ENCODE results near the gene DSEL.

The DSEL gene

DNA sequence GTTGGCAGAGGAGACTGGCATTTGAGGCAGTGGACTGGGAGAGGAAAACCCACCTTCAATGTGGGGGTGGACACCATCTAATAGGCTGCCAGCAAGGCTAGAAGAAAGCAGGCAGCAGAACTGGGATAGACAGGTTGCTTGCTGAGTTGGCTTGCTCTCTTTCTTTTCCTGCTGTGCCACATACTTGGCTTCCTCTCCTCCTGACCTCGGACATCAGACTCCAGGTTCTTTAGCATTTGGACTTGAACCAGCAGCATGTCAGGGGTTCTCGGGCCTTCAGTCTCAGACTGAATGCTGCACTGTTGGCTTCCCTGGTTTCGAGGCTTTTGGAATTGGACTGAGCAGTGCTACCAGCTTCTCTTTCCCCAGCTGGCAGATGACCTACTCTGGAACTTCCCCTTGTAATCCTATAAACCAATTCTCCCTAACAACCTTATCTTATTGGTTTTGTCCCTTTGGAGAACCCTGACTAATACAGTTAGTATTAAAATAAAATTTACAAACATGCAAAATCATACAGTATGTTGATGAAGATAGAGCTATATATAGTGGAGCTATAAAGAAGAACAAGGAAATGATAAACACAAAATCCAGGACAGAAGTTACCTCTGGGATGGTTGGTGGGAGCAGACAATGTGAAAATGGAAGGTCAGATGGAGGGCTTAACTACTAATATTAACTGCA is 15.9 kb downstream of the DSEL start:
- no peak for DNase-seq

DNA sequence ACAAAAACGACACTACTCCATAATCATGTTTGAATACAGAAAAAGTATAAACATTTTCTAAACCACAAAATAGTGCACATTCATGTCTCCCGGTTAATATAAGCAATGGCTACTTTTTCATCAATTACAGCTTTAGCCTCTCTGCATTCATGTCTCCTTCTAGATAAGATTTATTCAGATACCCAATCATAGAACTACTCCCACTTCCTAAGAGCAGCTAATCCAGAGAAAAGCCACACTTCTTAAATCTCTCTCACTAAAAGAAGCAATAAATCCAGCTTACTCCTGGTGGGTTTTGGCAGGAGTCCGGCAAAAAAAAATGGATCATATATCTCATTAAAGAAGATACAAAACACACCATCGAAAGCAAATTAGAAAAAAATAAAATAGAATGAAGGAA is 20.1 kb downstream of the DSEL start:
- no peak for DNase-seq

DNA sequence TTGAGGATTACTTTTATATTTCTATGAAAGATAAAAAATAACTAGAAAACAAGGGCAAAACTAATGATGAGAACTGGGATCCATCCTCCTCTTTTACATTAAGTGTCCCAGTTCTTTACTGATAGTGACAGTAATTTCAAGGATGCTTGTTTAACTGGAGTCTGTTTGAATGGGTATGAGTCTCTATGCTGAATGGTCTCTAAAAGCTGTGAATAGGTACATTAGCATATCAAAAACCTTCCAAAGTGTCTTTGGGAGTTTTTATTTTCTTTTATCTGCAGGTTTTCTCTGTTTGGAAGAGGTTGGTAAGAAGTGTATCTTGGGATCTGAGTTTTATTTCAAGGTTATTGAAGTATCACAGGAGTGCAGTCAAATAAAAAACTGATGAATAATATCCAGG is 30.0 kb downstream of the DSEL start:
- DNase-seq: no peak

DNA sequence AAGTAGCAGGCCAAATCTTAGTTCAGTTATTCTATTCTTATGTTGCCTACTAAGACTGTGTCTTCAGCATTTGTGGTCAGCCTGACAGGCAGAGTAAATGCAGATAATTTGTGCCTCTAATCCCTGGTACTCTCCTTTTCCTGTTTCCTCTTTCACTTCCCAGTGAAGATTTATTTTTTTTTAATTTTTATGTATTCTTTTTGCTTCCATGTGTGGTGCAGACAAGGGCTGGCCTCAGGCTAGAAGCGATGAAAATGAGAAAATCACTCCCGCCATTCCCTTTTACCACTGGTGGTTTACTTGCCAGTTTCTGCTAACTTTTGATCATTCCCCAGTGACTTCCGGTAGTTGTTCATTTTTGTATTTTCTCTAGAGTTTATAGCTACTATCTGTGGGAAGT is 30.9 kb downstream of the DSEL start:
- no peak for DNase-seq

DNA sequence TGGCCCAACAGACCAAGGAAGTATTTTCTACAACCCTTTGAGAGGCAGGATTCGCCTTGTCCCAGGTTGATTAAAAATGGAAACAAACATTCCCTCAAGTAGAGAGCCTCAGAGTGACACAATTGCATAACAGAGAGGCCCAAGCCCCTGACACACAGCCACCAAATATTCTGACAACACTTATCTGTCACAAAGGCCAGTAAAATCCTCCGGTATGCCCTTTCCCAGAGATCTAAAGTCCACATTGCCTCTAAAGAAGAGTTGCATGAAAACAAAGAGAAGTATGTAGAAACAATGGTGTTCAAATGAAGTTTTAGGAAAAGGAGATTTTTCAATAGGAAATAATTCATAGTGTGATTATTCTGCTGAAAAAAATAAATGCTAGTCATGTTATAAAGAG is 32.1 kb downstream of the DSEL start:
- no peak for DNase-seq

DNA sequence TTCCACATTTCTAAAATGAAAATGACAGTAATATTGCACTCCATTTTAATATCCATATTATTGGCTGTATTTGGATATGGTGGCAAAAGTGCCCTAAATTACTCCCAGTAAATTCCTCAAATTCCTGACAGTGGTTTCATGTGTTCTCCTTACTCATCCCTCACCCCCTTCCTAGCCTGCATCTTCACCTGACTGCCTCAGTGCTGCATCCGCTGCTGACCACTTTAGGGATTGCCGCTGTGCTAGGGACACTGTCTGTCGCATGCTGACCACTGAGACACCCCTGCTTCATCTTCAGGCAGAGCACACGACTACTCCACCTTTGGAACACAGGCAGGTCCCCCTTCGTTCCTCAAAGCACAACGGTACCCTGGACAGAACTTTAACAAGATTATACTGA is 32.6 kb downstream of the DSEL start:
- no peak for DNase-seq

DNA sequence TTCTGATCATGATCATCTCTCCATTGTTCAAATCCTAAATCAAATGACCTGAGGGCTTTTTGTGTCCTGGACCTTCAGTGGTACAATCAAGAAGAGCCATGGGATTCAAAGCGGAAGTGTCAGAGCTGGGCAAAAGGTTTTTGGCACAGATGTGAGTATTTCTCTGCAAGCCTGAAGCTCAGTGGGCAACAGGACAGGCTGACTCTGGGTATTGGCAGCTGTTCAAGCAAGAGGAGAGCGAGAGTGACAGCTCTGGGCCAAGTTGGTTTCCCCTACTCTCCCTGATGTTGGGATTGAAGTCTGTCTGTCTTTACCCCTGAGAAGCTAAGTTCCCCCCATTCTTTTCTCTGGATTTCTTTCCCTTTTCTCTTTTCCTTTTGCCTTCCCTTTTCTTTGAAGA is 33.3 kb downstream of the DSEL start:
- no peak for DNase-seq

DNA sequence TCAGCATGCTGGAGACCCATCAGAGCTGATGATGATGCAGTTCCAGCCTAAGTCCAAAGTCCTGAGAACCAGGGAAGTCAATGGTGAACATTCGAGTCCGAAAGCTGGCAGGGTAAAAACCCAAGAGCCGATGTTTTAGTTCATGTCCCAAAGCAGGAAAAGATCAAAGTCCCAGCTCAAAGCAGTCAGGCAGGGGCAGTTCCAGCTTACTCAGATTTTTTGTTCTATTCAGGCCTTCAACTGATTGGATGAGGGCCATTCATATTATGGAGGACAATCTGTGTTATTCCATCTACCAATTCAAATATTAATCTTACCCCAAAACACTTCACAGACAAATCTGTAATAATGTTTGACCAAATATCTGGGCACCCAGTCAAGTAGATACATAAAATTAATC is 38.3 kb downstream of the DSEL start:
- DNase-seq: no peak

DNA sequence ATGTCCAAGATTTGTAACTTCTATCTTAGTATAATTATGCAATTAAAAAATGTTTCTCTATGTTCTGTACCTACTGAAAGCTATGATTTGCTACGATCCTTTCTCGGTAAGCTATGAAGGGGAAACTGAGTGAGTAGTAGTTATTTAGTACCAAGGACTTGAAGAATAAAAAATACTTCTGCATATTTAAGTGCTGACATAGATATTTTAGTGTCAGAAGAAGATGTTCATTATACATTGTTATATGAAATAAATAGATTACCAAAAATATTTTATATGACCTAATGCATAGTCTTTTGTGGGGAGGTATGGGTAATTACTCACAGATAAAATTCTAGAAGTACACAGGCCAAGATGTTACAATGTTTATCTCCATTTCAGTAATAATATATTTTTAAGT is 39.0 kb downstream of the DSEL start:
- DNase-seq: no peak

DNA sequence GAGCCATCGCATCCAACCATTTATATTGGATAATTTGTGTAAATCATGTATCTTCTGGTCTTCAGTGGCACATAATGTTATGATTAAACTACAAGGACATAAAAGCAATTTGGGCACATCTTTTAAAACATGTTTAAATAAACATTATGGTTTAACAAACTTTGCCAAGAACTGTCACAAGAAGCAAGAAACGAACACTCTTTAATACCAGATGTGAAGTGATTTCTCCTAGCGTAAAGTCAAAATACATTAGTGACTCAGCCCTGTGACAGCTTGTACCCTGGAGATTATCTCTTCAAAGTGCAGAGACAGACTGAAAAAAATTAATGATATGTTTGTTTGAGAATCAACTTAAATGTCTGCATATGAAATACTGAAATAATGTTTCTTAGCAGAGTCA is 39.9 kb downstream of the DSEL start:
- no peak for DNase-seq

DNA sequence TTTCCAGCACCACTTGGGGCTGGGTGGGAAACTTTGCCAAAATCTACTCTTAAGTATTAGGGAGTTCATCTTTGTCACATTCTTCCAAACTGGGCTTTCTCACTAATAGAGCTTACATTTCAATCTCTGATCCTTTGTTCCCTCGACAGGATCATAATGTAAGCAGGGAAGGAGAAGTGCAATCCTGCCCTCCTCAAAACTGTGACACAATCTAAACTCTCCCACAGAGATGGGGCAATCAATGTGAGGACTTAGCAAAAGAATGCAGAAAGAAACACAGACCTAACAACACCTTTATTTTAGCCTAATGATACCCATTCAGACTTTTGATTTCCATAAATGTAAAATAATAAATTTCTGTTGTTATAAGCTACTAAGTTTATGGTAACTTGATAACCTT is 40.8 kb downstream of the DSEL start:
- no peak for DNase-seq

DNA sequence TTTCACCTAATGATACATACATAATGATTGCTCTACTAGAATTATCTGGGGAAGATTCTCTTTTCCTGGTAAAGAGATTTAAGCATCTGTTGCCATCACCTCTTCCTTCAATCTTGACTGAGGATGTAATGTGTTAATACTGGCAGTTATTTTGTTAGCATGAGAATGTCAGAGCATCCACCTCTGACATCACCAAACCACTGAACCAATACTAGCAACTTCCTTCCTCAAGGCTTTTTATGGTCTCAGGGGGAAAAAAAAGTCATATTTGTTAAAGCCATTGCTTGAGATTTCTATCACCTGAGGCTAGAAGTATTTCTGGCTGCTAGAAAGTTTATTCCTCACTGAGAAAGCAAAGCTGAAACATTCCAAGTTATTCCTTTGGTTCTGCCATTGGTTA is 48.5 kb downstream of the DSEL start:
- DNase-seq: no peak

DNA sequence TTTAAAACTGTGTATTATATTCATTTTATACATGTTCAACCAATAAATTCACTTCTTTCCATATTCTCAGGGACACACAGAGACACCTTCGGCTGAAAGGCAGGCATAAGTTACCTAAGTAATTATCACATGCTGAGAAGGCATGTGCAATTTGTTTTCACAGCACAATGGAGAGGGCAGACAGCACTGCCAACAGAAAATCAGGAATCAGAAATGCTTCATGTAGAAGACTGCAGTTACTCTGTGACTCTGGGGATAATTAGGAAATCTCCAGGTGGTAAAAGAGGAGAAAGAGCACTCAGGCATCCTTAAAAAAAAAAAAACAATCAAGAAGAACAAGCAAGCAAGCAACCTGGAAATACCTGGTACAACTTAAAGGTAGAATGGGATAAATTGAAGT is 49.3 kb downstream of the DSEL start:
- no peak for DNase-seq

DNA sequence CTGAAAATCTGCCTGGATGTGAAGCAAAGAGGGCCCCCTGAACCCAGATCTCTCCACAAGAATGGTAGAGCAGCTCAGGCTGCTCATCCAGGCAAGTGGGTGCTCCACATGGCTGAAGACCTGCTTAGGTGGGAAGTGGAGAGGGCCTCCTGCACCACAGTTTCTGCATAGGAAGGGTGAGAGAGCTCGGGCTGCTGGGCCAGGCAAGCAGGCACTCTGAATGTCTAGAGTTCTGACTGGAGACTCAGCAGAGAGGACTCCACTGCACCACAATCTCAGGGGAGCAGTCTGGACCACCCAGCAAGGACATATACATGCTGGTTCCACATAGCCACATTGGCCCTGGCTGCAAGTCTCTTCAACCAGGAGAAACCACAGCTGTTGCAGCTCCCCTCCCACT is 52.0 kb downstream of the DSEL start:
- DNase-seq: no peak

DNA sequence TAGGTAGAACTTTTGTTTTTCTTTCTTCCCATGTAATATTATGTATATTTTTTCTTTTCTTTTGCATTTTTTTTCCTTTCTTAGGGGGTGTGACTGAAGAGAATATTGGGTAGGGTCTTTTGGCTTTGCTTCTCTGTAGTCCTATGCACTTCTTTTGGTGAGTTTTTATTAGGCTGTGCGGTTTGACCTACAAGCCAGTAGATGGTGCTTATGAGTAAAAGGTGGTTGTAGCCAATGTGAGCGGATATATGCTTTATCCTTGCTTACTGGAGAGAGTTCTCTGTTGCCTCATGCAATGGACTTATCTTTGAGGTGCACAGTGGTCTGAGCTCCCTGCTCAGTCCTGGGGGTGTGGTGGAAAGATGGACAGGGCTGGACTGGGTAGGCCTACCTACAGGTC is 52.7 kb downstream of the DSEL start:
- no peak for DNase-seq

DNA sequence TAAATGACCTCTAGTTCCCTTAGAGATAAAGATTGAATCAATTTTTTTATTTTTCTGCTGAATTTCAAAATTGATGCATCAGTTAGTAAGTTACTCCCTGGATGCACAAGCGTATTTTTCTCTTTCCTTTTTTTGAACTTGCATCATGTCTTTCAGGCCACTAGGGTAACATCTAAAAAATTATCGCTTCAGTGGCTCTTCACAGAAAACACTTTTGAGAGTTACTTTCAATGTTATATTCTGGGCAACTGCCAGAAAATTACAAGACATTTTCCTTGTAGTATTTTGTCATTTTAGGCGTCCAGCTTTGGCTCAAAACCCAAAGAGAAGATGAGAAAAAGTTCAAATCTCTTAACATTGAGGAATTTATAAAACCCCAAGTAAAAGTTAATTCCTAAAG is 59.8 kb downstream of the DSEL start:
- DNase-seq: no peak
